ENCODE measurements around the gene SNRK. TPM values are rescaled to one million over a fixed set of nuclear protein-coding genes. Genes with fewer than 3 reads are reported as not detected.

SNRK gene
- total RNA-seq, 1 experiment from 2014 or later, result 12.7 TPM

DNA sequence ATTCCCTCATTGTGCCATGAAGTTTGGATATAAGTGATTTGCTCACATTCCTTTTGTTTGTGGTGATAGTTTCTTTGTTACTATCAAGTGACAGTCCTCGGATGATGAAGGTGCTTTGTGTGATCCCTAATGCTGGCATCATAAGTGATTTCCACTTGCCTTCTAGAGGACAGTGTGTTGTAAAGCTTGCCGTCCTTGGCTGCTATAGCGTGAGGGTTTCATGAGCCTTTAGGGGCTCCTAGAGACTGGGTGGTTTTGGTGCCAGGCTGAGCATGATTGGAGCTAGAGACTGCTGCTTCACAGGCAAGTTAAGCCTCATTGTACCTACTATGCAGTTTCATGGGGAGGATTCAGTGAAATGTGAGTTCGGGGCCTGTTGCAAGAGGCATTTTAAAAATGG, 12.4 kb downstream of the SNRK start:
- ChIA-PET RAD21 (ENCODE audit: low non-redundant PET in 1 of 2, low total read pairs in 2 of 2, uncharacterized antibody in 2 of 2, unreplicated experiment in 2 of 2) (no interaction called here), POLR2A (no interaction called here)
- no TSS peak for BruUV-seq (replicated peaks)

More for the DNA sequence above, 12.4 kb downstream of the SNRK start:
- Histone ChIP-seq H3K4me2 (ENCODE audit: low read length) (no peak overlapping the region), H4K20me1 (ENCODE audit: insufficient read depth) (no peaks in the 10 kb centered on the region), H3K4me1 (ENCODE audit: control insufficient read depth in 1 of 2, insufficient read depth in 2 of 2, low read length in 2 of 2) (peaks cover 0 to 5% of the 10 kb centered on the region in 2 experiments; a peak in 2 of 4 replicates), H3K27me3 (ENCODE audit: insufficient read depth, low read length) (no peaks in the 10 kb centered on the region), H3K9me2 (ENCODE audit: insufficient read depth) (no peaks in the 10 kb centered on the region), H3K36me3 (ENCODE audit: control insufficient read depth in 1 of 2, insufficient read depth in 2 of 2, low read length in 2 of 2) (peaks cover 2 to 7% of the 10 kb centered on the region in 2 experiments; a peak in 3 of 4 replicates), H3K27ac (ENCODE audit: low read depth, low read length) (no peak overlapping the region), H3K79me2 (ENCODE audit: insufficient read depth, low read length) (peaks cover 76% of the 10 kb centered on the region), H3K9me3 (ENCODE audit: control insufficient read depth in 1 of 2, insufficient read depth in 1 of 2, low read depth in 1 of 2, low read length in 2 of 2) (no peaks in the 10 kb centered on the region), H2AFZ (ENCODE audit: low read depth, low read length, poor library complexity, severe bottlenecking) (no peak overlapping the region), H3K4me3 (replicated peaks in 1 of 2; ENCODE audit: low read depth in 1 of 2, low read length in 2 of 2) (no peak overlapping the region), H3K9ac (ENCODE audit: low read length) (no peak overlapping the region)
- TF ChIP-seq CBX3 (IDR thresholded peaks at IDR 0.05; ENCODE audit: low read depth) (no peak), JUND (IDR thresholded peaks at IDR 0.05) (no peak), ELF1 (IDR thresholded peaks at IDR 0.05; ENCODE audit: borderline replicate concordance, low read depth) (no peak), SP1 (IDR thresholded peaks at IDR 0.05; ENCODE audit: low read depth) (no peak), YY1 (IDR thresholded peaks at IDR 0.05; ENCODE audit: extremely low read depth, insufficient replicate concordance, low read depth, low read length) (no peak)
- TF ChIP-seq, protein P1, sequence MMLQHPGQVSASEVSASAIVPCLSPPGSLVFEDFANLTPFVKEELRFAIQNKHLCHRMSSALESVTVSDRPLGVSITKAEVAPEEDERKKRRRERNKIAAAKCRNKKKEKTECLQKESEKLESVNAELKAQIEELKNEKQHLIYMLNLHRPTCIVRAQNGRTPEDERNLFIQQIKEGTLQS (IDR thresholded peaks at IDR 0.05), result no peak
- TF ChIP-seq, protein P2, sequence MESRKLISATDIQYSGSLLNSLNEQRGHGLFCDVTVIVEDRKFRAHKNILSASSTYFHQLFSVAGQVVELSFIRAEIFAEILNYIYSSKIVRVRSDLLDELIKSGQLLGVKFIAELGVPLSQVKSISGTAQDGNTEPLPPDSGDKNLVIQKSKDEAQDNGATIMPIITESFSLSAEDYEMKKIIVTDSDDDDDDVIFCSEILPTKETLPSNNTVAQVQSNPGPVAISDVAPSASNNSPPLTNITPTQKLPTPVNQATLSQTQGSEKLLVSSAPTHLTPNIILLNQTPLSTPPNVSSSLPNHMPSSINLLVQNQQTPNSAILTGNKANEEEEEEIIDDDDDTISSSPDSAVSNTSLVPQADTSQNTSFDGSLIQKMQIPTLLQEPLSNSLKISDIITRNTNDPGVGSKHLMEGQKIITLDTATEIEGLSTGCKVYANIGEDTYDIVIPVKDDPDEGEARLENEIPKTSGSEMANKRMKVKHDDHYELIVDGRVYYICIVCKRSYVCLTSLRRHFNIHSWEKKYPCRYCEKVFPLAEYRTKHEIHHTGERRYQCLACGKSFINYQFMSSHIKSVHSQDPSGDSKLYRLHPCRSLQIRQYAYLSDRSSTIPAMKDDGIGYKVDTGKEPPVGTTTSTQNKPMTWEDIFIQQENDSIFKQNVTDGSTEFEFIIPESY (IDR thresholded peaks at IDR 0.05; ENCODE audit: extremely low read depth, insufficient replicate concordance, low read length), result no peak
- intact Hi-C loops (cut with micrococcal nuclease), result no loop called here
- no peak for ATAC-seq
- DNase-seq (ENCODE audit: low read depth, low spot score), result no peak
- CTCF ChIA-PET, result no interaction called here

Data from HCT116 (cell line).